CD4-positive, alpha-beta T cell treated with Interleukin-6 at 100 ng/mL for 8 hours (primary cell): ENCODE data around the gene ITGA6.

Source experiments
- DNase-seq: peaks from one replicate; pipeline ENCODE4 v3.0.0-alpha.2; 2020; ENCODE audit warnings: mixed read lengths, low spot score

ITGA6 gene

GRCh38 chr2:172427256-172427989 is at the start of gene ITGA6:
TSS of gene ITGA6 (plus strand) at chr2:172427586.
- peak; percentile 80 for DNase-seq

GRCh38 chr2:172380436-172381274 is 46.7 kb upstream of the ITGA6 start:
- no peak for DNase-seq

DNA sequence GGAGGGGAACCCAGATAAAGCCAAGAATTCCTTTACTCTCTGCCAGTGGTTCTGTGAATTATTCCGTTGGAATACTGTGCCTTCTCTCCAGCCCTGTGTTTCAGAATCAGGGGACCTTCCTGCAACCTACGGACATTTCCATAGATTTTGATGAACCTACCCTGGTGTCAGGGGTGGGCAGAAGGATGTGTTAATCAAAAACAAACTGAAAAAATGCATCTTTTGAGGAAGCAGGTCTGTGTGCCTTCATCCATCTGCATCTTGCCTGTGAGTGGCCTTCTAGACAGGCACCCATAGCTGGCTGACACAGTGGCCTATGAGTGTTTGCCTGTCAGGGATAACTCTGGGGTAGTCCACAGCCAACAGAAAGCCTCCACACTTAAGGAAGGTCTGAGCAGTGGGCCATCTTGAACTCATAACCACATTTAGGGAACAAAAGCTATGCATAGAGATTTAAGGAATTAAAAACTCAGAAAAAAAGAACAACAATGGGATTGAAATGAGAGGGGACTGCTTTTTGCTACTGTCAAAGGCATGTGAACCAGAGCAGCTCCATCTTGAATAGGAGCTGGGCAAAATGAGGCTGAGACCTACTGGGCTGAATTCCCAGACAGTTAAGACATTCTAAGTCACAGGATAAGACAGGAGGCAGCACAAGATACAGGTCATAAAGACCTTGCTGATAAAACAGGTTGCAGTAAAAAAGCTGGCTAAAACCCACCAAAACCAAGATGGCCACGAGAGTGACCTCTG is 45.9 kb upstream of the ITGA6 start:
- no peak for DNase-seq

DNA sequence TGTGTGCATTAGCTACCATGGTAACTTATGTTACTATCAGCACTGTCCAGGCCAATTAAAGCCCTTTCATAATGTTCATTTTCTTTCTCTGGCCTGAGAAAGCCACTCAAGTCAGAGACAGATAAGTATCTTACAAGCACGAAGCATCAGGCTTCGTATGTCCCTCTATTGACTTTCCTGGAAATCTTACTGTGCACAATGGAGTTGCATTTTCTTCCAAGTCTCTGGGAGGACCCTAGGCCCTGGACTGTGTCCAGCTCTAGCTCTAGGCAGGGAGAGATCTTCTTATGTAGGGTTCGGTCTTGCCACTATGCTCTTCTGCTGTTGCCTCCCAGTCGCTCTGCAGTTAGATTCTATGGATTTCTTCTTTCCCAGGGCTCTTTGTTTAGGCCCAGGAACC is 40.0 kb upstream of the ITGA6 start:
- DNase-seq: no peak

- DNase-seq: no peak
Measured at GRCh38 chr2:172389685-172390339, 37.6 kb upstream of the ITGA6 start.

- no peak for DNase-seq
Measured at GRCh38 chr2:172394002-172394401, 33.4 kb upstream of the ITGA6 start.

DNA sequence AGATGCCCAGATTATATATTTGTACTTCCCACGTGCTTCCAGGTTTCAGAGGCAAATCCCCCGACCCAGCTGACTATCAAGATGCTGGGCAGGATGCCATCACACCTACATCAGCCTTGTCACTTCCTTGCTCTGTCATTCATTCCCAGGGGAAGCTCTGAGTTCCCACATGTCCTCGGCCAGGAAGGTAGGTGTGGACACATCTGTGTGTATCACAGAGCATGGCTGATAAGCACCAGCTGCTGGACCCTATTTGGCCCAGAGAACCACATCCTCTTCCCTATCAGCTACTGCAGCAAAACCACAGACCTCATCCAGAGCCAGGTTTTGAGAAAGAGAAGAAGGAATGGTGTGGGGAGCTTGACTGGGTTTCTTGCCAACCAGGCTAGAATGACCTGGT is 31.9 kb upstream of the ITGA6 start:
- no peak for DNase-seq

- no peak for DNase-seq
Measured at GRCh38 chr2:172397148-172397834, 30.1 kb upstream of the ITGA6 start.

- DNase-seq: no peak
Measured at GRCh38 chr2:172398440-172398839, 28.9 kb upstream of the ITGA6 start.

DNA sequence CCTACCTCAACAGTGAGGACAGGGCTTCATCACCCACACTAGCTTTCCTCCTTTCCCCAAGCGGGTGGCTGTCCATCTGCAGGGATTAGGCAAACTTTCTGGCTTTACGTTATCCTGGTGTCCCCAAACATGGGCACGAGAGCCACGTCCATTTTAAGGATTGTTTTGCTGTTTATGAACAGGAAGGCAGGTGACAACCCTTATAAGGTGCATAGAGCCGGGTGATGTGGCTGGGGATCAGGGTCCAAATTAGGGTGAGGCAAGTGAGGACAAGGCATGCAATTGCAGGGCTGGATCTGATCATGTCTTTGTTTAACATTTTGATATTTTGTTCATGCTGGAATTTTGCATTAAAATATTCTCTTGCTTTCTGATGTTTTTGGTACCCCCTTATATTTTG is 27.6 kb upstream of the ITGA6 start:
- no peak for DNase-seq

- no peak for DNase-seq
Measured at GRCh38 chr2:172402198-172402597, 25.2 kb upstream of the ITGA6 start.

- no peak for DNase-seq
Measured at GRCh38 chr2:172403402-172403801, 24.0 kb upstream of the ITGA6 start.

GRCh38 chr2:172403881-172404468 is 23.4 kb upstream of the ITGA6 start:
- no peak for DNase-seq

GRCh38 chr2:172404824-172405223 is 22.6 kb upstream of the ITGA6 start:
- no peak for DNase-seq

- DNase-seq: no peak
Measured at GRCh38 chr2:172405673-172406072, 21.7 kb upstream of the ITGA6 start.

GRCh38 chr2:172408143-172408766 is 19.1 kb upstream of the ITGA6 start:
- no peak for DNase-seq

DNA sequence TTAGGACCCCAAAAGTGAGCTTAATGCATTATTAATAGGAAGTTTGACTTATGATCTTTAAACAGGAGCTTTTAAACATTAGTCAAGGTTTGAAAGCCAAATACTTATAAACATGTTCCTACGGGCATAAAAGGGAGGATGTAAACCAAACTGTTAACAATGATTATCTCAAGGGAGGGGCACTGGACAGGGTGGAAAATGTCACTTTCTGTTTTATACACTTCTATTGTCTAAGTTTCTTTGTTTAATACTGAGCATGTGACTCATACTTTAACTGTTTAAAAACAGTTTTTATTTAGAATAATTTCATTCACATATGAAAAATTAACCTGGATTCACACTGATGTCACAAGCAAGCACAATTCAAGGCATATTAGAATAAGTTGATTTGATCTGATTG is 18.3 kb upstream of the ITGA6 start:
- no peak for DNase-seq

DNA sequence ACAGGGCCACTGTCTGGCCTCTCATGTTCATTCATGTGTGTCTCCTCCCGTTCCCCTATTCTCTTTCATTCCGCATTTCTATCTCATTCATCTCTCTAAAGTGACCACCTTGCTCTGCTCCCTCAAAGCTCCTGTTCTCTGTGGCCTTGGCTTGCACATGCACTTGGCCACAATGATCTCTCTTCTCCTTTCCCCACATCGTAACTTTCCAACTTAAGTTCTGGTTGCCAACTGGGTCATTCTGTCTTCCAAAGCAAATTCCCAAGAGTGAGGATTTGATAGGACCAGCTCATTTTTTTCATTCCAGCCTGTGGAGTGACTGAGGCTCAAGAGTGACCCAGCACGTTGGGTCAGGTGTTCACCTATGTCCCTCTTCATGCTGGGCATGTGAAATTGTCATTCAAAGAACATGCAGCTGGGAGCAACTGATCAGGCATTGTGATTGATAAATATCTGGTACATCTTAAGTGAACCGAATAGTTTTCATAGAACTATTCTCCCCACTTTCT is 14.3 kb upstream of the ITGA6 start:
- no peak for DNase-seq

DNA sequence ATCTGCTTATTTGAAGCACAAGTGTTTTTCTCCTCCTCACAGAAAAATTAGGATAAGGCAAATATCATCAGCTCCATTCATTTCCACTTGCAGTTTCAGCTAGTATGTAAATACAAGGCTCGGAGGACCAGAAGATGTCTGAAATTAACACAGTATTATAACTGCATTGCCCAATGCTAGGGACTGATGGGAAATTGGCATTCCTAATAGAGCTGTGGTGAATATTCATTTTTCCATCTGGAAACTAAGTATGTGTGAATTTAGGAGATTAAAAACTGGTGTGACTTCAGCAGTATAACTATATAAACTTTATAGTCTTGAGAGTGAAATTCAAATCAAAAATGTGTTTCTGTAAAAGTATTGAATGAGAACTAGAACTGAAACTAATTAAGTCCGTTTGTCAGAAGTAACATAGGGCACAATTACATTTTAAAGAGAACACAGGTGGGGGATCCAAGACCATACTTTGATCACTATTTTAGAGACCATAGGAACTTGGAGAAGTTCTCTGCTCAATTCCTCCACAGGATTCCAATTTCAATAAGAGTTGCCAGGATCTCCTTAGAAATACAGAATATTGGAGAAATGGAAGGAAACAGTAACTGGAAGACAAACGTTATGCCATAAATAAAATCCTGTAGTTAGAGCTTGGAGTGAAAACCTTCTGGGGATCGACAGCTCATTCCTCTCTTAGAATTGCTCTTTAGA is 12.1 kb upstream of the ITGA6 start:
- no peak for DNase-seq

DNA sequence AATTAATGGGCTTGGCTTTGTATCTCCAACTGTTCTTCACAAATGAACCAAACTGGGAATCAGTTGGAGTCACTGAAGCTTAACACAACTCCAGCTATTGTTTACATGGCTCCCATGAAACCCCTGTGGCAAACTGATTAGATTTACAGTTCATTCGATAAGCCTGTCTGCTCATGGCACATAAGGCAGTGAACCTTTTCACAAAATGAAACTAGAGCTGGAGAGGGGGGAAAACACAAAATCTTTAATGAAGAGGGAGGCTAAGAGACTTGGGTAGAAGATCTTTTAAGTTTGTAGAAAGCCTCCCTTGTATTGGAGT is 11.6 kb upstream of the ITGA6 start:
- no peak for DNase-seq
